ENCODE measurements around the gene MAST4.
"Not testable (repeated sequence)": the region's sequence is repeated elsewhere in the genome, so short reads cannot be mapped to it uniquely, and the experiment has no call there.

MAST4 gene

DNA sequence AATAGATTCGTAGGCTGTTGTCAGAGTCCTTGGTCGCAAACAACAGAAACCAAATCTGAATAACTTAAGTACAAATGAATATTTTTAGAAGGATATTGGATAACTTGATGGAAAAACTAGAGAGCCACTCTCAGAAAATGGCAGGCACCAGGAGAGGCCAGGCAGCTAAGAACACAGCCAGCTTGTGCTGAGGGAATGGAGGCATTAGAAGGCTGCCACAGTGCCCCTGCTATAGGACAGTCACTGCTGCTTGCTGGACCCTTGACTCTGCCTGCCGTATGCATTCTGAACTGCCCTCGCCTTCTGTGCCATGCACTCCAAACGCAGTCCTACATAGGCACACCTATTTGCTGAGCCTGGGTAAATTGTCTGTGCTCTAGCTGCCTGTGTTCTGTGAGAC is 78.6 kb downstream of the MAST4 start:
- Histone ChIP-seq H3K27ac (ENCODE audit: low read depth, low read length) (no peak overlapping the region), H3K4me3 (ENCODE audit: low read depth in 1 of 2, low read length in 2 of 2) (no peak overlapping the region), H3K36me3 (ENCODE audit: insufficient read depth, low read length) (no peaks in the 10 kb centered on the region), H3K9me3 (ENCODE audit: low read length) (no peaks in the 10 kb centered on the region), H3K27me3 (ENCODE audit: control insufficient read depth in 1 of 2, insufficient read depth in 2 of 2, low read length in 2 of 2) (no peaks in the 10 kb centered on the region), H3K9ac (ENCODE audit: low read length) (no peak overlapping the region), H3K4me1 (ENCODE audit: insufficient read depth, low read length) (no peaks in the 10 kb centered on the region)

DNA sequence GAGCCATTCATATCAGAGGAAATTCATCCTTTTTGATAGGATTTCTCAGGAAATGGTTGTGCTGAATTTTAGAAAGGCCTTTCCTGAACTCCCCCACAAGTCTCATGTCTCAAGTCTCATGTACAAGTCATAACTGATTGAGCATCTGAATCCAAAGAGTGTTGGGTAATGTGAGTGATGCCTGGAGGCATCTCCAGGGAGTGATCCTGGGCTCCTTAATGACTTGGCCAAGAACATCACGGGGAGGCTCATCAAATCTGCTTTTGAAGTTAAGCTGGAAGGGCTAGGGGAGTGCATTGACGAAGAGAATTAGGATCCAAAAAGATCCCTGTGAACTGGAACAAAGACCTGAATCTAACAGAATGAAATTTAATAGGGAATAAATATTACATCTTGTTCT is 79.2 kb downstream of the MAST4 start:
- H3K9me3 ChIP-seq (ENCODE audit: low read length) = no peaks in the 10 kb centered on the region
- no peak overlapping the region for H3K4me3 ChIP-seq (ENCODE audit: low read depth in 1 of 2, low read length in 2 of 2)
- no peaks in the 10 kb centered on the region for H3K36me3 ChIP-seq (ENCODE audit: insufficient read depth, low read length)
- no peak overlapping the region for H3K9ac ChIP-seq (ENCODE audit: low read length)
- no peak overlapping the region for H3K27ac ChIP-seq (ENCODE audit: low read depth, low read length)
- no peaks in the 10 kb centered on the region for H3K27me3 ChIP-seq (ENCODE audit: control insufficient read depth in 1 of 2, insufficient read depth in 2 of 2, low read length in 2 of 2)
- no peaks in the 10 kb centered on the region for H3K4me1 ChIP-seq (ENCODE audit: insufficient read depth, low read length)

DNA sequence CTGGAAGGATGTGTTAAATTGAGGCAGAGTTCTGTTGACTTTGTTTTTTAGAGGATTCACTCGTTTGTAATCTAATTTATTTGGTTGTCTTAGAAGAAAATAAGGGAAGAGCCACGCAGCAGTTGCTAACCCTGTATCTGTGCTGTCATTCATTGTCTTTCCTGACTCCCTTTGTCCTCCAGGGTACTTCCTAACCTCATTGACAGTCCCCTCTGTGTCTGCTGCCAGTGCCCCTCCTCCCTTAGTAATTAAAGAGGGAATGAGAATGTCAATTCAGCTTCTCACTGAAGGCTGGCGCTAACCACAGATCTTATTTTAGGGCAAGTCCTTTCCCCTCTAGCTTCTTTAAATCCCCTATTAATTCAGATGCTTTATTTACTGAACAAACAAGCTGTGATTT is 84.0 kb downstream of the MAST4 start:
- no peaks in the 10 kb centered on the region for H3K27me3 ChIP-seq (ENCODE audit: control insufficient read depth in 1 of 2, insufficient read depth in 2 of 2, low read length in 2 of 2)
- no peaks in the 10 kb centered on the region for H3K9me3 ChIP-seq (ENCODE audit: low read length)
- no peaks in the 10 kb centered on the region for H3K36me3 ChIP-seq (ENCODE audit: insufficient read depth, low read length)
- H3K27ac ChIP-seq (ENCODE audit: low read depth, low read length) = no peak overlapping the region
- no peaks in the 10 kb centered on the region for H3K4me1 ChIP-seq (ENCODE audit: insufficient read depth, low read length)
- no peak overlapping the region for H3K4me3 ChIP-seq (ENCODE audit: low read depth in 1 of 2, low read length in 2 of 2)
- H3K9ac ChIP-seq (ENCODE audit: low read length) = no peak overlapping the region

DNA sequence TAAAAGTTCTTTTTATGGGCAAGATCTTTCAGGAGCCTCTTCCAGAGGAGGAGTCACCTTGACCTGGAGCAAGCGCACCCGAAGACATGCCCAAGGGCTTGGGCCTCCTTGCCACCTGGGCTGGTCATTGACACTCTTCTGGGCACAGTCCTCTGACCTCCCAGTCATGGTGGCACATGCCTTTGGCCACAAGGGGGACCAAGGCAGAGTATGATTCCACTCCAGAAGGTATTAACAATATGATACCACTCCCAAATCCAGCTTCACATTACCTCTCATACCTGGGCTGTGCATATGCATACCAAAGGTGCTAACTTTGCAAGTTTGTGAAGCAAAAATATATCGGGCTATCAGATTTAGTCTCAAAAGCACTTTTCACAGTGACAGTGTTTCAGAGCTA is 84.6 kb downstream of the MAST4 start:
- H3K27ac ChIP-seq (ENCODE audit: low read depth, low read length) = no peak overlapping the region
- H3K27me3 ChIP-seq (ENCODE audit: control insufficient read depth in 1 of 2, insufficient read depth in 2 of 2, low read length in 2 of 2) = no peaks in the 10 kb centered on the region
- H3K36me3 ChIP-seq (ENCODE audit: insufficient read depth, low read length) = no peaks in the 10 kb centered on the region
- H3K4me1 ChIP-seq (ENCODE audit: insufficient read depth, low read length) = no peaks in the 10 kb centered on the region
- no peaks in the 10 kb centered on the region for H3K9me3 ChIP-seq (ENCODE audit: low read length)
- H3K9ac ChIP-seq (ENCODE audit: low read length) = no peak overlapping the region
- no peak overlapping the region for H3K4me3 ChIP-seq (ENCODE audit: low read depth in 1 of 2, low read length in 2 of 2)

DNA sequence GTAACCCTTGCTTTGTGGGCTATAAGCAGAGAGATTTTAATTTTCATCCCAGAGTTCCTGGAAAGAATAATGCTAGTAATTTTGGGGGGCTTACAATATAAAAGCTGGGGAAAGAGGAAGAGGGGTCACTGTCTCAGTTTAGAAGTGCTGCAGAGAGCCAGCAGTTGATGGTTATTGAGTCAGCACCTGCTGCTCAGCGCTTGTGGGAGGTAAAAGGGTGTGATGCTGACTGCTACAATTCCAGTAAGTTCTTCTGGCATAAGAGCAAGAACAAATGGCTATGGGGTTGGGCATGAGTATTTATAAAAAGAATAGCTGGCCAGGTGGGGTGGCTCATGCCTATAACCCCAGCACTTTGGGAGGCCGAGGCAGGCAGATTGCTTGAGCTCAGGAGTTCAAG is 88.5 kb downstream of the MAST4 start:
- H3K9me3 ChIP-seq (ENCODE audit: low read length) = no peaks in the 10 kb centered on the region
- no peaks in the 10 kb centered on the region for H3K36me3 ChIP-seq (ENCODE audit: insufficient read depth, low read length)
- no peak overlapping the region for H3K27ac ChIP-seq (ENCODE audit: low read depth, low read length)
- no peak overlapping the region for H3K4me3 ChIP-seq (ENCODE audit: low read depth in 1 of 2, low read length in 2 of 2)
- no peaks in the 10 kb centered on the region for H3K27me3 ChIP-seq (ENCODE audit: control insufficient read depth in 1 of 2, insufficient read depth in 2 of 2, low read length in 2 of 2)
- no peak overlapping the region for H3K9ac ChIP-seq (ENCODE audit: low read length)
- no peaks in the 10 kb centered on the region for H3K4me1 ChIP-seq (ENCODE audit: insufficient read depth, low read length)

DNA sequence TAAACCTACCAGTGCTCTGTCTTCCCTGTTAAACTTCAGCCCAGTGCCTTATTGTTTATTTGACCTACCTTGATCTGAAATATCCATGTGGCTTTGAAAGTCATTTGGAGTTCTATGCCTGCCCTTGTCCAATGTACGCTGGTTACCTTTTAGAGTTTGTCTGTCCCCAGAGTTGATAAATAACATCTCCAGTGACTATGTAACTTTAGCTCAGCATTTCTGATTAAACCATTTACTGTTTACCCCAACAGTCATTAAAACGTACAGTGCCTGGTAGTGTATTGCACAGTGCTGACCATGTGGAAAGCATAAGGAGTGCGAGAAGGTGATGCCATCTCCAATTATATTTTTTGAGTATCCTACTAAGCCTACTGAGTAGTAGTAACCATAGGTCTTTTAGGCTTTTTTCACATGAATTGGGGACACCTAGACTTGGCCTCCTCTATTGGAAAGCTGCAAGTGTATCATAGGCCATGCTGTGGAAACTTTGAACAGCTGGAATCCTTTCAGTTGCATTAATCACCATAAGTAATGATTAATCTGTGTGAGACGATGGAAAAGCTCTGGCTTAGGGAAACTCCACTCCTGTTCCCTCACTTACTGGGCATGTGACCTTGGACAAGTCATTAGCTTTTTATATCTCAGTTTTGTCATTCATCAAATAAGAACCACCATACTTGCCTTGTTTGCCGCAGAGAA is 93.5 kb downstream of the MAST4 start:
- H3K4me1 ChIP-seq (ENCODE audit: insufficient read depth, low read length) = no peaks in the 10 kb centered on the region
- H3K36me3 ChIP-seq (ENCODE audit: insufficient read depth, low read length) = no peaks in the 10 kb centered on the region
- no peaks in the 10 kb centered on the region for H3K9me3 ChIP-seq (ENCODE audit: low read length)
- H3K9ac ChIP-seq (ENCODE audit: low read length) = no peak overlapping the region
- H3K27me3 ChIP-seq (ENCODE audit: control insufficient read depth in 1 of 2, insufficient read depth in 2 of 2, low read length in 2 of 2) = no peaks in the 10 kb centered on the region
- no peak overlapping the region for H3K4me3 ChIP-seq (ENCODE audit: low read depth in 1 of 2, low read length in 2 of 2)
- no peak overlapping the region for H3K27ac ChIP-seq (ENCODE audit: low read depth, low read length)

DNA sequence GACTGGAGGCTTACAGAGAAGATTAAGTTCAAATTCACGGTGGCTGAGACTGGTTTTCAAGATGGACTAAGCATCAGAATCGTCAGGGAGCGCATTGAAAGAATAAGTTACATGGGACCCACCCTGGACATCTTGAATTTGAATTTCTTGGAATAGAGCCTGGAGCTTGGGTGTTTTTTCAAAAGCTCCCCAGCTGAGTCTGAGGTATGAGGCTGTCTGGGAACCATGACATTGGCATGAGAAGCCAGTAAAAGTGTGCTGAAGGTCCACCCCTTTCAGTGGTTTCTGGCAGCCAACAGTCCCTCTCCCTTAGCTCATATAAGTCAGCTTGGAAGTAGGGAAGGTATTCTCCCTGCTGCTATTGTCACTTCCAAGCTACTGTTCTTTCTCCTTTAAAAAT is 97.8 kb downstream of the MAST4 start:
- no peak overlapping the region for H3K4me3 ChIP-seq (ENCODE audit: low read depth in 1 of 2, low read length in 2 of 2)
- H3K27ac ChIP-seq (ENCODE audit: low read depth, low read length) = no peak overlapping the region
- H3K9ac ChIP-seq (ENCODE audit: low read length) = no peak overlapping the region
- no peaks in the 10 kb centered on the region for H3K27me3 ChIP-seq (ENCODE audit: control insufficient read depth in 1 of 2, insufficient read depth in 2 of 2, low read length in 2 of 2)
- H3K9me3 ChIP-seq (ENCODE audit: low read length) = no peaks in the 10 kb centered on the region
- no peaks in the 10 kb centered on the region for H3K4me1 ChIP-seq (ENCODE audit: insufficient read depth, low read length)
- H3K36me3 ChIP-seq (ENCODE audit: insufficient read depth, low read length) = no peaks in the 10 kb centered on the region

DNA sequence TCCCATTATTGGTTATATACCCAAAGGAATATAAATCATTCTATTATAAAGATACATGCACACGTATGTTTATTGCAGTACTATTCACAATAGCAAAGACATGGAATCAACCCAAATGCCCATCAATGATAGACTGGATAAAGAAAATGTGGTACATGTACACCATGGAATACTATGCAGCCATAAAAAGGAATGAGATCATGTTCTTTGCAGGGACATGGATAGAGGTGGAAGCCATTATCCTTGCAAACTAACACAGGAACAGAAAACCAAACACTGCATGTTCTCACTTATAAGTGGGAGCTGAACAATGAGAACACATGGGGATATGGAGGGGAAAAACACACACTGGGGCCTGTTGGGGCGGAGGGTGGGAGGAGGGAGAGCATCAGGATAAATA is 99.6 kb downstream of the MAST4 start:
- not testable (repeated sequence) for H3K4me3 ChIP-seq (ENCODE audit: low read depth in 1 of 2, low read length in 2 of 2); H3K9ac ChIP-seq (ENCODE audit: low read length); H3K36me3 ChIP-seq (ENCODE audit: insufficient read depth, low read length); H3K27me3 ChIP-seq (ENCODE audit: control insufficient read depth in 1 of 2, insufficient read depth in 2 of 2, low read length in 2 of 2); H3K27ac ChIP-seq (ENCODE audit: low read depth, low read length); H3K9me3 ChIP-seq (ENCODE audit: low read length); H3K4me1 ChIP-seq (ENCODE audit: insufficient read depth, low read length)

DNA sequence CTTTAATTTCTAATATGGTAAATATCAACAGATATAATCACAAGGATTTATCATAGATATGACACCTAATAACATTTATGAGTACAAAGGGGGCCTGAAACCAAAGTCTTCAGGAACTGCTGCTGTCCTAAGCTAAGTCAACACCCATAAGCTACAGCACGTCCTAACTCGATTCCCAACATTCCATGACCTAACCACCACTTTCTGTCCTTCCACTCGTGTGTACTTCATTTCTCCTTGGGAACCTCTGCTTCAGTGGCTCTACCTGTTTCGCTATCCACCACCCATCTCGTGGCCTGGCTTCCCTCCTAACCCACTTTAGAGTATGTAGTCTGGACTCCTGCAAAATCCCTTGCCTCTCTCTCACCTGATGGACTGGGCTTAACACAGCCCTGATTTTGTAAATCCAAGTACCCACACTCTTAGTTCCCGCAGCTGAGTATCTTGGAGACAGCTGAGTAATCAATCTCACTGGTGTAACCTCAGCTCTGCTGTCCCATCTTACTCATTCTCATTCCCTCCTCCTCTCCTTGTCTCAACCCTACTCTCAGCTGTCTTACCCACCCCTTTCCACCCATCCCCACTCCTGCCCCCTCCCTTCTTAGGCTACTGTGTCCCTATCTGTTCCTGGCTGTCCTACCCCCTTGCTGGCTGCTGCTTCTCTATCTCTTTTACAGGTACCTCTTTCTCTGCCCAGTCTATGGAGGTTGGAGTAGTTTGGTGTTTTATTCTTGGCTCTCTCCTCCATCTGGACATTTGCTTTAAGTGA is 101.8 kb downstream of the MAST4 start:
- Histone ChIP-seq H3K4me1 (ENCODE audit: insufficient read depth, low read length) (no peaks in the 10 kb centered on the region), H3K4me3 (ENCODE audit: low read depth in 1 of 2, low read length in 2 of 2) (no peak overlapping the region), H3K9ac (ENCODE audit: low read length) (no peak overlapping the region), H3K36me3 (ENCODE audit: insufficient read depth, low read length) (no peaks in the 10 kb centered on the region), H3K9me3 (ENCODE audit: low read length) (no peaks in the 10 kb centered on the region), H3K27me3 (ENCODE audit: control insufficient read depth in 1 of 2, insufficient read depth in 2 of 2, low read length in 2 of 2) (no peaks in the 10 kb centered on the region), H3K27ac (ENCODE audit: low read depth, low read length) (no peak overlapping the region)

DNA sequence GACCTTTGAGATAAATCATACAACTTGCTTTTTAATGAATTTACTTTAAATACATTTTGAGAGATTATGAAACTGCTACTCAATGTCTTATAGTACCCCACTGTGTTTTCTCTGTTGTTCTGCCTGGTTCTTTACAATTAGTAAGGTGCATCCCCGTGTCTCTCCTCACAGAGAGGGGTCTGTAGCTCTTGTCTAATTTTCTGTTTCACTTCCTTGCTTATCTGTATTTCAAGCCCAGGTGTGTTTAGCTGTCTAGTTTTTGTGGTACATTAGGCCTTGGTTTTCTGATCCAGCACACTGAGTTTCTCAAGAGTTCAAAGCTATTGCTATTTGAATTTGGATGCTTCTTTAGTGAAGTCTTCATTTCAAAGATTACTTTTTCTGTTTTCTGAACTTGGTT is 105.1 kb downstream of the MAST4 start:
- no peak overlapping the region for H3K4me3 ChIP-seq (ENCODE audit: low read depth in 1 of 2, low read length in 2 of 2)
- H3K27me3 ChIP-seq (ENCODE audit: control insufficient read depth in 1 of 2, insufficient read depth in 2 of 2, low read length in 2 of 2) = no peaks in the 10 kb centered on the region
- H3K9ac ChIP-seq (ENCODE audit: low read length) = no peak overlapping the region
- no peak overlapping the region for H3K27ac ChIP-seq (ENCODE audit: low read depth, low read length)
- no peaks in the 10 kb centered on the region for H3K9me3 ChIP-seq (ENCODE audit: low read length)
- no peaks in the 10 kb centered on the region for H3K36me3 ChIP-seq (ENCODE audit: insufficient read depth, low read length)
- no peaks in the 10 kb centered on the region for H3K4me1 ChIP-seq (ENCODE audit: insufficient read depth, low read length)

DNA sequence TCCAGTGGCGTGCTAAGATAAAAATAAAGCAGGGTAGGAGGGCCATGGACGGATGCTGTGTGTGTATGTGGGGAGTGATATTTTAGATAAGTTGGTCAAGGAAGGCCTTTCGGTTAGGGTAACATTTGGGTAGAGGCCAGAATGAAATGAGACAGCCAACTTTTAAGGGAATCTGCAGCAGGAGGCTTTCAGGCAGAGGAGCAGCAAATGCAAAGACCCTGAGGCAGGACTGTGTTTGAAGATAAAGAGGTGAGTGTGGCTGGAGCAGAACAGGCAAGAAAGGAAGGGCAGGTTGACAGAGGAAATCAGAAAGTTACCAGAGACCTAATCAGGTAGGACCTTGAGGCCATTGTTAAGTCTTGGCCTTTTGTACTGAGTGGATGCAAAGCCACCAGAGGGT is 106.2 kb downstream of the MAST4 start:
- Histone ChIP-seq H3K9ac (ENCODE audit: low read length) (no peak overlapping the region), H3K27me3 (ENCODE audit: control insufficient read depth in 1 of 2, insufficient read depth in 2 of 2, low read length in 2 of 2) (no peaks in the 10 kb centered on the region), H3K36me3 (ENCODE audit: insufficient read depth, low read length) (no peaks in the 10 kb centered on the region), H3K4me1 (ENCODE audit: insufficient read depth, low read length) (no peaks in the 10 kb centered on the region), H3K27ac (ENCODE audit: low read depth, low read length) (no peak overlapping the region), H3K4me3 (ENCODE audit: low read depth in 1 of 2, low read length in 2 of 2) (no peak overlapping the region), H3K9me3 (ENCODE audit: low read length) (no peaks in the 10 kb centered on the region)
